Measurements from ENCODE around the gene B3GAT1.

B3GAT1 gene

DNA sequence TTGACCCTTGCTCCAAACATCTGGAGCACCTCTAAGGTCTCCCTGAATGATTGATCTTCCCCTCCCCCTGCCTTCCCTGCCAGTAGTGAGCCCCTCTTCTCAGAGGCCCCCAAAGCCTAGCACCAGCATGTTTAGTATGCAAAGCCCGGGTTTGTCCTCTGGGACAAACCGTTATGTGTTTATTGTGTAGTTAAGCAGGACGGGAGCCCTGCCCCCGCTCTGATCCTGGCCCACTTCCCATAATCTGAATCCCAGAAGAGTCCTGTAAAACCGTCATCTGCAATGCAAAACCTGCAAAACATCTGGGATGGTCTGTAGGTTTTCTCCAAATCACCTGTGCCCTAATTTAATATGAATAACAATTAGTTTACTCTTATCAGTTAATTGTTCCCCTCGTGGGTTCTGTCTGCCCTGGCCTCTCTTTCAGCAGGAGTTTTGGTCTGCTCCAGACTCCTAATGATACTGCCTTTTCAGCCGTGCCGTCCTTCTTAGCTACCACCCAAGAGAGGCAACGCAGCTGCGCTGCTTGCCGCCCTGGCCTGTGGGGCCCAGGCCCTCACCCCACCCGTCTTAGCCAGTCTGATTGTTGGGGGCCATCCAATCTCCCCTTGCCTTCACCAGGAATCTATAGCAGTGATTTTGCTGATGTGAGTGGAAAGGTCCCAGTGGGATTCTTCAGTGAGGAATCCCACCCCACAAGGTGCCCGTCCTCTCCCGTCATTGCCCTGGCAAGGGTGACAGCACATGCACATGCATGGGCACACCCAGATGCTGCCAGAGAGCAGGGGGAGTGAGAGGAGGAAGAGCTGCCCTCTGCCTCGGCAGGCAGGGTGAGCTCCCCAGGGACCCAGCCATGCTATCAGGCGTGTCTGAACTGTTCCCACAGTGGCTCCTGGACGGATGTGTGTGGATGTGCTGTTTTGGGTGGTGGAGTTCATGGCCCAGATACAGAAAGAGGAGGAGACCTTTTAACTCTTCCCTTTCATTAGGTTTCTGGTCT is 3.0 kb upstream of the B3GAT1 start:
- no peak overlapping the region for H3K9ac ChIP-seq (ENCODE audit: insufficient read length, low read depth)
- H3K9me3 ChIP-seq (ENCODE audit: insufficient read depth, low read length): no peaks in the 10 kb centered on the region
- TF ChIP-seq ZNF274 (IDR thresholded peaks at IDR 0.05; ENCODE audit: low read depth, low read length) (no peak), YY1 (IDR thresholded peaks at IDR 0.05; ENCODE audit: insufficient read depth, insufficient read length) (no peak), SUZ12 (IDR thresholded peaks at IDR 0.05; ENCODE audit: extremely low read depth, insufficient read depth, insufficient read length) (no peak)
- peaks cover 19% of the 10 kb centered on the region for H3K4me1 ChIP-seq (ENCODE audit: insufficient read depth, insufficient read length)
- H3K27me3 ChIP-seq (ENCODE audit: insufficient read depth, insufficient read length): peaks cover 61% of the 10 kb centered on the region
- DNase-seq (ENCODE audit: low read depth, low spot score): no peak
- H3K4me3 ChIP-seq (ENCODE audit: insufficient read length, low read depth): no peak overlapping the region
- no peaks in the 10 kb centered on the region for H3K36me3 ChIP-seq (ENCODE audit: insufficient read depth, insufficient read length, low read length)

DNA sequence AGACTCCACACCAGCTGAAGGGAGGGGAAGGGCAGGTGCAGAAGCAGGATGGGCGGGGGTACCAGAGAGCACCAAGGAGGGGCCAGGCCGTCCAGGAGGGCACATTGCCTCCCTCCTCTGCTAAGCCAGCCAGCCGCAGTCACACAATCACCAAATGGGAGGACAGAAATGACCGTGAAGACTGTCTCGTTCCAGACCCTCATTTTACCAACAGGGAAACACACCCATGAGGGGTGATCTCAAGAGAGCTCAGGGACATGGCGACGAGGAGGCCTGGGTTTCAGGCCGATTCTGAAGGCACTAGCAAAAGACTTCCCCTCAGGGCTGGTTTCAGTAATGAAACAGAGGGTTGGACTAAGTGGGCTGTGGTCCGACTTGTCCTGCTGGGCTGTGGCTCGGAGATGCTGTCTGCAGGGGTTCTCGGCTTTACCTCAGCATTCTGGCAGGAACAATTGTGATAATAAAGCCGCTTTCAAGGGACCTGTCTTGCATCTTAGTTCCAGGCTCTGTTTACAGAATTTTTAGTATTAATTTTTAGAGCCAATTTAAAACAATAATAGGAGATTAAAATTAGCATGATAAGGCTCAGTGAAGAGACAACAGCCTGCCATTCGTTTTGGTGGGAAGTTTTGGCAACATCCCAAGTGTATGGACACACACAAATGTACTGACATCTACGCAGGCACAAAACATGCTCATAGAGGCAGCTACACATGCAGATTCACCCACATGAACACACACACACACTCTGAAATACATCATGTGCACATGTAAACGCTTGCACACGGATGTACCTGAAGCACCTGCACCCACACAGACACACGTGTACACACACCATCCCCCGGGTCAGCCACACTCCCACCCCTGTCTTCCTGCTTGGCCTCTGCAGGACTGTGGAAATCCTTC is 2.0 kb upstream of the B3GAT1 start:
- H3K36me3 ChIP-seq (ENCODE audit: insufficient read depth, insufficient read length, low read length): no peaks in the 10 kb centered on the region
- no peak for TF ChIP-seq SUZ12 (IDR thresholded peaks at IDR 0.05; ENCODE audit: extremely low read depth, insufficient read depth, insufficient read length)
- no peak for TF ChIP-seq YY1 (IDR thresholded peaks at IDR 0.05; ENCODE audit: insufficient read depth, insufficient read length)
- no peak for TF ChIP-seq ZNF274 (IDR thresholded peaks at IDR 0.05; ENCODE audit: low read depth, low read length)
- peaks cover 19% of the 10 kb centered on the region for H3K4me1 ChIP-seq (ENCODE audit: insufficient read depth, insufficient read length)
- no peak for DNase-seq (ENCODE audit: low read depth, low spot score)
- no peak overlapping the region for H3K4me3 ChIP-seq (ENCODE audit: insufficient read length, low read depth)
- peak overlapping the region; percentile 2 for H3K9ac ChIP-seq (ENCODE audit: insufficient read length, low read depth)
- H3K9me3 ChIP-seq (ENCODE audit: insufficient read depth, low read length): no peaks in the 10 kb centered on the region
- peaks cover 66% of the 10 kb centered on the region for H3K27me3 ChIP-seq (ENCODE audit: insufficient read depth, insufficient read length)

DNA sequence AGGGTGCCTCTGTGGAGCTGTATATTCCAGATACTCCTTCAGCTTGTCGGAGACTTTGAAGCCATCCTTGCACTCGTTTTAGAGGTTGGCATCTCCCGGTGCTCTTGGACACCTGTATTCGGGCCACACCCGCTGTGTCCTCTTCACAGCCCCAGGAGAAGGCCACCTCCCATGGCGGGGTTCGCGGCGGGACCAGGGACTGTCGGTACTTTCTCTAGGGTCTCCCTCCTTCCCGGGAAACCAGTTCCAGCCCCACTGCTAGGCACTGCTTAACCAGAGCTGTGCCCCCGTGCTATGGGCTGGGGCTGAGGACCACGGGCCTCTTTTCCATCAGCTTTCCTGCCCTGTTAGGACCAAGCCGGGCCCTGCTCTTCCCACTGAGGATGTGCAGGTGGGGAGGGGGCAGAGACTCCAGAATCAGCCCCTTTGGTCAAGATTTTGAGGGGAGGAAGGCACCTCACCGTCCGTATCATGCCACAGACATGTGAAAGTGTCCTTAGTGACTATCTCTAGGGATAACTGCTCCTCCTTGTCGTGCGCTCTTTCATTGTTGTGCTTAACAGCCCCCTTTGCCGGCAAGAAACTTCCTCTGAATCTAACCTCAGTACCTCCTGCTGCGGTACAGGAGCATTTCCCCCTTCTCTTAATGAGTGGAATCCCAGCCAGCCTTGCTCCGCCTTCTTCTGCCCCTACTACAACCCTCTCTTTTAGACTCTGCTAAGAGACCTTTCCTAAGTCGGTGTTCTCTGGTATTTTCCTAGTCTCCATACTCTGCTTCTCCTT is 1.2 kb upstream of the B3GAT1 start:
- Histone ChIP-seq H3K9me3 (ENCODE audit: insufficient read depth, low read length) (no peaks in the 10 kb centered on the region), H3K36me3 (ENCODE audit: insufficient read depth, insufficient read length, low read length) (no peaks in the 10 kb centered on the region), H3K27me3 (ENCODE audit: insufficient read depth, insufficient read length) (peaks cover 67% of the 10 kb centered on the region), H3K9ac (ENCODE audit: insufficient read length, low read depth) (peak overlapping the region; percentile 67), H3K4me1 (ENCODE audit: insufficient read depth, insufficient read length) (peaks cover 19% of the 10 kb centered on the region), H3K4me3 (ENCODE audit: insufficient read length, low read depth) (peak overlapping the region; percentile 45)
- DNase-seq (ENCODE audit: low read depth, low spot score): peak; percentile 39
- TF ChIP-seq SUZ12 (IDR thresholded peaks at IDR 0.05; ENCODE audit: extremely low read depth, insufficient read depth, insufficient read length) (no peak), YY1 (IDR thresholded peaks at IDR 0.05; ENCODE audit: insufficient read depth, insufficient read length) (no peak), ZNF274 (IDR thresholded peaks at IDR 0.05; ENCODE audit: low read depth, low read length) (no peak)

DNA sequence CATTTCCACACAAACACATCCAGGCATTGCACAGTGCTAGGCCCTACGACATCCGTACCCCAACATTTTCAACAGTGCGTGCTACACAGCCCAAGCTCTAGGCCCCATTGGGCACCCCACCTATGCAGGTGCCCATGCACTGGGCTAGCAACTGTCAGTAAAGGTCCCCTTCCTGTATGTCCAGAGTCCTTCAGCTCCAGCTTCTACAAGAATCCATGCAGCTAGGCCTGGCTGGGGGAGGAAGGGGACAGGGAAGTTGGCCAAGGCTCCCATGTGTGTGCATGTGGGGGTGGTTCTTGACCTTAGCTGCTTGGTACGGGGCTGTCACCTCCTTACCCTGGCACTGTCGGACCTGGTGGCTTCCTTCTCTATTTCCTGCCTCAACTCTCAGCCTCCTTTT is 1.3 kb downstream of the B3GAT1 start:
- peaks cover 52% of the 10 kb centered on the region for H3K27me3 ChIP-seq (ENCODE audit: insufficient read depth, insufficient read length)
- TF ChIP-seq YY1 (IDR thresholded peaks at IDR 0.05; ENCODE audit: insufficient read depth, insufficient read length): no peak
- TF ChIP-seq SUZ12 (IDR thresholded peaks at IDR 0.05; ENCODE audit: extremely low read depth, insufficient read depth, insufficient read length): no peak
- TF ChIP-seq ZNF274 (IDR thresholded peaks at IDR 0.05; ENCODE audit: low read depth, low read length): no peak
- no peak for DNase-seq (ENCODE audit: low read depth, low spot score)
- peak overlapping the region; percentile 82 for H3K9ac ChIP-seq (ENCODE audit: insufficient read length, low read depth)
- peak overlapping the region; percentile 58 for H3K4me3 ChIP-seq (ENCODE audit: insufficient read length, low read depth)
- peaks cover 19% of the 10 kb centered on the region for H3K4me1 ChIP-seq (ENCODE audit: insufficient read depth, insufficient read length)
- no peaks in the 10 kb centered on the region for H3K36me3 ChIP-seq (ENCODE audit: insufficient read depth, insufficient read length, low read length)
- H3K9me3 ChIP-seq (ENCODE audit: insufficient read depth, low read length): no peaks in the 10 kb centered on the region

DNA sequence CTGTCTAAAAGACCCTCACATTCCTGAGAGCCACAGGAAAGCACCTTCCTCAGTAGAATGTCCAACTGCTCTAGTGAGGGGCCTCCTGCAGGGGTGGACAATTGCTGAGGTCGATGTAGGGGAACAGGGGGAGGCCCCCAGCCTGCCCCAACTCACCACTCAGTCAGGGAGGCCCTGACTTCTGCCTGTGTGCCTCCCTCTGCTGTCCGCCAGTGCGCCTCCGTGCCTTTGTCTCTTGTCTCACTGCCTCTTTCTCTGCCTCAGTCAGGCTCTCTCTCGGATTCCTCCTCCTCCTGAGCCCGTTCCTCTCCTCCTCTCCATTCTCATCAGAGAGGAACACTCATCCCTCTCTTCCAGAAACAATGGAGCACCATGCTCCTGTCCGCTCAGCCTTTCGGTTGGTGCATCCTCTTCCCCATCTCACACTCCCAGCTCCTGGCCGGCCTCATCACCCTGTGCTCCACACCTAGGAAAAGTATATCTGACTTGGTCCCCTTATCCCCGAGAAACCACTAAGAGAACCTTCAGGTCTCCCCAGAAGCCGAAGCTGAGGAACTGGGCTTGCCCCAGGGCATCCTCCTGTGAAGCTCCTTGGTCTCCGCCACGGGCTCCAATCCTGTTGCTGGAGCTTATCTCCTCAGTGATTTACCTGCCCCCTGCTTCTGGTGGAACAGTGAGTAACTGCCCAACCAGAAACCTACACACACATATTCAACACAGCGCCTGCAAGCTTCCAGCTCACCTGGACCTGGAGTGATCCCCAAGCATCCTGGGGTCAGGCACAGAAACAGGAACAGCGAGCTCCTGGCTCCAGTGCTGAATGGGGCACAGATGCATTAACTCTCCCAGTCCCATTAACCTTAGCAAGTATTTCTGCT is 2.3 kb downstream of the B3GAT1 start:
- TF ChIP-seq SUZ12 (IDR thresholded peaks at IDR 0.05; ENCODE audit: extremely low read depth, insufficient read depth, insufficient read length): no peak
- TF ChIP-seq ZNF274 (IDR thresholded peaks at IDR 0.05; ENCODE audit: low read depth, low read length): no peak
- no peak for TF ChIP-seq YY1 (IDR thresholded peaks at IDR 0.05; ENCODE audit: insufficient read depth, insufficient read length)
- peaks cover 19% of the 10 kb centered on the region for H3K4me1 ChIP-seq (ENCODE audit: insufficient read depth, insufficient read length)
- H3K9ac ChIP-seq (ENCODE audit: insufficient read length, low read depth): no peak overlapping the region
- H3K9me3 ChIP-seq (ENCODE audit: insufficient read depth, low read length): no peaks in the 10 kb centered on the region
- H3K36me3 ChIP-seq (ENCODE audit: insufficient read depth, insufficient read length, low read length): no peaks in the 10 kb centered on the region
- H3K27me3 ChIP-seq (ENCODE audit: insufficient read depth, insufficient read length): peaks cover 43% of the 10 kb centered on the region
- no peak for DNase-seq (ENCODE audit: low read depth, low spot score)
- H3K4me3 ChIP-seq (ENCODE audit: insufficient read length, low read depth): no peak overlapping the region

DNA sequence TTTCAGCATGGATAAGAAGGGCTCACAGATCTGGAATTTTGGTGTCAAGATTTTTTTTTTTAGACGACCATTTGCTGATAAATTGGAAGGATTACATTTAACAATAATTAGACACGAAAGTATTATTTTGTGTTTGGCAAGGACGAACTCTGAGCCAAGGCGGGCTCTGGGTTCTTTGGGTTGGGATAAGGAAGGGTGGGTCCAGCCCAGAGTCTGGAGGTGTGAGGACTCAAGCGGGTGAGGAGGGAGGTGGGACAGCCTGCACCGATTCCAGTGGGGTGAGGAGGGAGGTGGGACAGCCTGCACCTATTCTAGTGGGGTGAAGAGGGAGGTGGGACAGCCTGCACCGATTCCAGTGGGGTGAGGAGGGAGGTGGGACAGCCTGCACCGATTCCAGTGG is 4.1 kb downstream of the B3GAT1 start:
- no peak for DNase-seq (ENCODE audit: low read depth, low spot score)
- H3K4me1 ChIP-seq (ENCODE audit: insufficient read depth, insufficient read length): peaks cover 10% of the 10 kb centered on the region
- no peaks in the 10 kb centered on the region for H3K9me3 ChIP-seq (ENCODE audit: insufficient read depth, low read length)
- TF ChIP-seq YY1 (IDR thresholded peaks at IDR 0.05; ENCODE audit: insufficient read depth, insufficient read length) (no peak), ZNF274 (IDR thresholded peaks at IDR 0.05; ENCODE audit: low read depth, low read length) (no peak), SUZ12 (IDR thresholded peaks at IDR 0.05; ENCODE audit: extremely low read depth, insufficient read depth, insufficient read length) (no peak)
- H3K36me3 ChIP-seq (ENCODE audit: insufficient read depth, insufficient read length, low read length): no peaks in the 10 kb centered on the region
- H3K9ac ChIP-seq (ENCODE audit: insufficient read length, low read depth): no peak overlapping the region
- H3K4me3 ChIP-seq (ENCODE audit: insufficient read length, low read depth): no peak overlapping the region
- peaks cover 25% of the 10 kb centered on the region for H3K27me3 ChIP-seq (ENCODE audit: insufficient read depth, insufficient read length)

Measured in NT2/D1 (cell line).